ENCODE data around the gene CRNN. TPM values are rescaled to one million over a fixed set of nuclear protein-coding genes. Genes with fewer than 3 reads are reported as not detected.
A peak's percentile ranks its signal among the peaks of the same experiment; 100 is the strongest.

Gene CRNN
- total and polyA plus RNA-seq, 4 donors, result 0.22 to 0.31 TPM; not detected in 2

DNA sequence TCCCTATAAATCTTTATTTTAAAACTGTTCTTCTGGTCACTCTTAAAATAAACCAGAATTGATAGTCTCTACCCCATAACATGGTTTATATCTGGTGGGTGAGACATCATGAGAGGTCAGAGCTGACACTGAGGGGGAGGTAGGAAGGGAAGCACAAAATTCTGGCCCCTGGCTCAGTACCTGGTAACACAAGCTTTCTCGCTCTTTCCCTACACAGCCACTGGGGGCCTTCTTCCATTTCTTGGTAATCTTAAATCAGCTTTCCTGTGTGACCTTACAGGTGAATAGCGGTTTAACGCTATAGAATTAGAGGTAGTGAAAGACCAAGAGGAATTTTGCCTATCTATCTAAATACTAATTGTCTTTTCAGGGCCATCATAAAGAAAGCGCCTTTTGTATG lies 5.4 kb downstream of the CRNN start:
- TF ChIP-seq, protein P1, sequence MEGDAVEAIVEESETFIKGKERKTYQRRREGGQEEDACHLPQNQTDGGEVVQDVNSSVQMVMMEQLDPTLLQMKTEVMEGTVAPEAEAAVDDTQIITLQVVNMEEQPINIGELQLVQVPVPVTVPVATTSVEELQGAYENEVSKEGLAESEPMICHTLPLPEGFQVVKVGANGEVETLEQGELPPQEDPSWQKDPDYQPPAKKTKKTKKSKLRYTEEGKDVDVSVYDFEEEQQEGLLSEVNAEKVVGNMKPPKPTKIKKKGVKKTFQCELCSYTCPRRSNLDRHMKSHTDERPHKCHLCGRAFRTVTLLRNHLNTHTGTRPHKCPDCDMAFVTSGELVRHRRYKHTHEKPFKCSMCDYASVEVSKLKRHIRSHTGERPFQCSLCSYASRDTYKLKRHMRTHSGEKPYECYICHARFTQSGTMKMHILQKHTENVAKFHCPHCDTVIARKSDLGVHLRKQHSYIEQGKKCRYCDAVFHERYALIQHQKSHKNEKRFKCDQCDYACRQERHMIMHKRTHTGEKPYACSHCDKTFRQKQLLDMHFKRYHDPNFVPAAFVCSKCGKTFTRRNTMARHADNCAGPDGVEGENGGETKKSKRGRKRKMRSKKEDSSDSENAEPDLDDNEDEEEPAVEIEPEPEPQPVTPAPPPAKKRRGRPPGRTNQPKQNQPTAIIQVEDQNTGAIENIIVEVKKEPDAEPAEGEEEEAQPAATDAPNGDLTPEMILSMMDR (IDR thresholded peaks at IDR 0.05; ENCODE audit: control extremely low read depth, extremely low read depth), result no peak
- H3K4me3 ChIP-seq, result no peak overlapping the region
- H3K27ac ChIP-seq (ENCODE audit: low read depth in 1 of 2, low read length in 1 of 2), result no peak overlapping the region
- no peaks in the 10 kb centered on the region for H3K9me3 ChIP-seq (ENCODE audit: control insufficient read depth in 4 of 4, insufficient read depth in 3 of 4, low read length in 3 of 4)
- H3K36me3 ChIP-seq (ENCODE audit: control insufficient read depth in 4 of 4, insufficient read depth in 4 of 4, low read length in 4 of 4), result no peaks in the 10 kb centered on the region
- peaks cover 0 to 12% (median 0%) of the 10 kb centered on the region in 5 donors for H3K4me1 ChIP-seq (ENCODE audit: control insufficient read depth in 5 of 5, insufficient read depth in 5 of 5, low read length in 5 of 5)
- H3K9ac ChIP-seq (ENCODE audit: insufficient read depth in 1 of 2, low read length in 2 of 2), result no peak overlapping the region
- DNase-seq, result no peak
- WGBS, 2 donors, result 89 to 94% methylated on average over 4 of the region's 4 CpGs
- no peaks in the 10 kb centered on the region for H3K27me3 ChIP-seq (ENCODE audit: control insufficient read depth in 3 of 3, insufficient read depth in 3 of 3, low read length in 2 of 3)
- no peak for ATAC-seq (ENCODE audit: insufficient read depth, low FRiP score)

DNA sequence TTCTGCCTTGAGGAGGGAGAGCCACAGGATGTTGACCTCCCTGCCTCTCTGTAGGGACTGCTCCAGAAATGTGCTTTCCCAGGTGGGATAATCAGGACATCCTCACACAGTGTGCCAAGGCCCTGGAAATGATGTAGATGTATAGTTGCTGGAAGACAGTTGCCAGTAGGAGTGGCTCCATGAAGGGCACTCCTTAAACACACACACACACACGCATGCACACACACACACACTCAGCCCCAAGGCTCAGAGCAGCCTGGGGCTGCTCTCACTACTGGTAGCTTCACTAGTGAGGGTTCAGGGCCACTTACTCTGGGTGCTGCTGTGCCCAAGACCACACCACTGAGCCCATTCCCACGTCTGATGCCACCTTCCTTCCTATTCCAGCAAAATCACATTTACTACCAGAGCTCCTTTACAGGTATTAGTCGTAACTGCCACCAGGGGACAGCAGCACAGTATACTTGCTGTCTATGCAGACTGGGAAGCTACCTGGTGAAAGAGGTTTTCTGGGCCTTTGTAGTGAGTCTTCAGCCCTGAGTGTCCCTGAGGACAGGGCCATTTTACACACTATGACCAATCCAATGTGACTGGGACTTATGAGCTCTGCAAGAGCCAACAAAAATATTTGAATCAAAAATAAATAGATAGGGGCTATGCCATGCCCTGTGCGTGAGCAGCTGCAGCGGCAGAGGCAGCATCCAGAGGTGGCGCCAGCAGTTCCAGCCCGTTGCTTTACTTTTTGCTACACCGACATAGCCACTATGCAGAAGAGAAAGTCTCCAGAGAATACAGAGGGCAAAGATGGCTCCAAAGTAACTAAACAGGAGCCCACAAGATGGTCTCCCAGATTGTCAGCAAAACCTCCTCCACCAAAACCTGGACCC lies 15.0 kb downstream of the CRNN start:
- no peak overlapping the region for H3K4me3 ChIP-seq
- H3K36me3 ChIP-seq (ENCODE audit: control insufficient read depth in 4 of 4, insufficient read depth in 4 of 4, low read length in 4 of 4), result no peaks in the 10 kb centered on the region
- peaks cover 0 to 4% (median 2%) of the 10 kb centered on the region in 3 donors for H3K27me3 ChIP-seq (ENCODE audit: control insufficient read depth in 3 of 3, insufficient read depth in 3 of 3, low read length in 2 of 3)
- TF ChIP-seq, protein P1 (IDR thresholded peaks at IDR 0.05; ENCODE audit: control extremely low read depth, extremely low read depth), result no peak
- ATAC-seq (ENCODE audit: insufficient read depth, low FRiP score) (no peak), DNase-seq (peak in 2 of 3 donors; percentile 8 to 36)
- H3K4me1 ChIP-seq (ENCODE audit: control insufficient read depth in 5 of 5, insufficient read depth in 5 of 5, low read length in 5 of 5), result no peaks in the 10 kb centered on the region
- H3K27ac ChIP-seq (ENCODE audit: low read depth in 1 of 2, low read length in 1 of 2), result no peak overlapping the region
- no peak overlapping the region for H3K9ac ChIP-seq (ENCODE audit: insufficient read depth in 1 of 2, low read length in 2 of 2)
- no peaks in the 10 kb centered on the region for H3K9me3 ChIP-seq (ENCODE audit: control insufficient read depth in 4 of 4, insufficient read depth in 3 of 4, low read length in 3 of 4)
- 38 to 57% methylated on average over 8 of the region's 8 CpGs for WGBS, 2 donors

DNA sequence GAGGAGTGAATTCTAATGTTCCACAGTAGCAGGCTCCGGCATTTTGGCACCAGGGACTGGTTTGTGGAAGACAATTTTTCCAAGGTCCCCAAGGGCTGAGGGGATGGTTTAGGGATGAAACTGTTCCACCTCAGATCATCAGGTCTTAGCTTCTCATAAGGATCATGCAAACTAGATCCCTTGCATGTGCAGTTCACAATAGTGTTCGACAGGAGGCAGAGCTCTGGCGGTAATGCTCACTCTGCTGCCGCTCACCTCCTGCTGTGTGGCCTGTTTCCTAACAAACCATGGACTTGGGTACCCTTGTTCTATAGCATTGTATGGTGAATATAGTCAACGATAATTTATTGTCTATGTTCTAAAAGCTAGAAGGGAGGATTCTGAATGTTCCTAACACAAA lies 16.6 kb downstream of the CRNN start:
- Histone ChIP-seq H3K9me3 (ENCODE audit: control insufficient read depth in 4 of 4, insufficient read depth in 3 of 4, low read length in 3 of 4) (no peaks in the 10 kb centered on the region), H3K27me3 (ENCODE audit: control insufficient read depth in 3 of 3, insufficient read depth in 3 of 3, low read length in 2 of 3) (peaks cover 0 to 4% (median 2%) of the 10 kb centered on the region in 3 donors), H3K9ac (ENCODE audit: insufficient read depth in 1 of 2, low read length in 2 of 2) (no peak overlapping the region), H3K36me3 (ENCODE audit: control insufficient read depth in 4 of 4, insufficient read depth in 4 of 4, low read length in 4 of 4) (no peaks in the 10 kb centered on the region), H3K4me3 (no peak overlapping the region), H3K4me1 (ENCODE audit: control insufficient read depth in 5 of 5, insufficient read depth in 5 of 5, low read length in 5 of 5) (no peaks in the 10 kb centered on the region), H3K27ac (ENCODE audit: low read depth in 1 of 2, low read length in 1 of 2) (no peak overlapping the region)
- no peak for ATAC-seq (ENCODE audit: insufficient read depth, low FRiP score)
- TF ChIP-seq, protein P1 (IDR thresholded peaks at IDR 0.05; ENCODE audit: control extremely low read depth, extremely low read depth), result no peak
- DNase-seq, result no peak
- WGBS, 2 donors, result 78 to 82% methylated on average over 5 of the region's 5 CpGs

Measured in lung (tissue), 12 donors.